Measurements from ENCODE around the gene CEACAM5.

- TF ChIP-seq POLR2A (IDR thresholded peaks at IDR 0.05; ENCODE audit: low read depth, low read length), result no peak
- TF ChIP-seq, protein P1, sequence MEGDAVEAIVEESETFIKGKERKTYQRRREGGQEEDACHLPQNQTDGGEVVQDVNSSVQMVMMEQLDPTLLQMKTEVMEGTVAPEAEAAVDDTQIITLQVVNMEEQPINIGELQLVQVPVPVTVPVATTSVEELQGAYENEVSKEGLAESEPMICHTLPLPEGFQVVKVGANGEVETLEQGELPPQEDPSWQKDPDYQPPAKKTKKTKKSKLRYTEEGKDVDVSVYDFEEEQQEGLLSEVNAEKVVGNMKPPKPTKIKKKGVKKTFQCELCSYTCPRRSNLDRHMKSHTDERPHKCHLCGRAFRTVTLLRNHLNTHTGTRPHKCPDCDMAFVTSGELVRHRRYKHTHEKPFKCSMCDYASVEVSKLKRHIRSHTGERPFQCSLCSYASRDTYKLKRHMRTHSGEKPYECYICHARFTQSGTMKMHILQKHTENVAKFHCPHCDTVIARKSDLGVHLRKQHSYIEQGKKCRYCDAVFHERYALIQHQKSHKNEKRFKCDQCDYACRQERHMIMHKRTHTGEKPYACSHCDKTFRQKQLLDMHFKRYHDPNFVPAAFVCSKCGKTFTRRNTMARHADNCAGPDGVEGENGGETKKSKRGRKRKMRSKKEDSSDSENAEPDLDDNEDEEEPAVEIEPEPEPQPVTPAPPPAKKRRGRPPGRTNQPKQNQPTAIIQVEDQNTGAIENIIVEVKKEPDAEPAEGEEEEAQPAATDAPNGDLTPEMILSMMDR (conservative IDR thresholded peaks at IDR 0.05; ENCODE audit: low read depth, low read length), result no peak
- TF ChIP-seq RFX5 (IDR thresholded peaks at IDR 0.05; ENCODE audit: low read depth, low read length), result no peak
- no peak for TF ChIP-seq MXI1 (IDR thresholded peaks at IDR 0.05; ENCODE audit: borderline replicate concordance, low read depth, low read length)
- no peak for TF ChIP-seq RAD21 (IDR thresholded peaks at IDR 0.05; ENCODE audit: low read length)
- no peak for TF ChIP-seq SMC3 (IDR thresholded peaks at IDR 0.05; ENCODE audit: low read depth, low read length)
- TF ChIP-seq MAZ (IDR thresholded peaks at IDR 0.05; ENCODE audit: borderline replicate concordance, low read depth, low read length), result no peak
Observed at GRCh38 chr19:41769608-41770007, 61.2 kb downstream of the CEACAM5 start.

Measured in IMR-90 (cell line).